ENCODE results near the gene CENPVL3.

- no peak for TF ChIP-seq POLR2AphosphoS5 (IDR thresholded peaks at IDR 0.05; ENCODE audit: low read depth, low read length)
- TF ChIP-seq TAF1 (IDR thresholded peaks at IDR 0.05; ENCODE audit: borderline replicate concordance, low read depth, low read length): no peak
- TF ChIP-seq POLR2A (IDR thresholded peaks at IDR 0.05; ENCODE audit: low read depth, low read length): no peak
These were observed 46.8 kb downstream of the CENPVL3 start for GRCh38 chrX:51571874-51572273.

All from GM12892 (cell line).